Mesendoderm (in vitro differentiated cells): ENCODE measurements around the gene NSMCE1.

Experiments
- DNase-seq: peaks from one replicate; pipeline ENCODE4 v3.0.0; 2013
- H2AK5ac ChIP-seq: 2 replicates; pipeline ENCODE4 v1.6.1; 2013; ENCODE audit warnings: low read length, inconsistent platforms
- H2BK120ac ChIP-seq: 2 replicates; pipeline ENCODE4 v1.6.1; 2013; ENCODE audit warnings: low read depth, mild to moderate bottlenecking, low read length, moderate library complexity, mixed read lengths
- H2BK15ac ChIP-seq: replicated peaks from 2 replicates; pipeline ENCODE4 v1.6.1; 2013; ENCODE audit warnings: low read depth, mild to moderate bottlenecking, moderate library complexity
- H2BK5ac ChIP-seq: 2 replicates; pipeline ENCODE4 v1.6.1; 2013; ENCODE audit warnings: low read length, inconsistent platforms
- H3K18ac ChIP-seq: 2 replicates; pipeline ENCODE4 v1.6.1; 2013; ENCODE audit warnings: mild to moderate bottlenecking, low read length, mixed read lengths
- H3K23ac ChIP-seq: one replicate; pipeline ENCODE4 v1.6.1; 2013; ENCODE audit warnings: low read length
- H3K27ac ChIP-seq: 2 replicates; pipeline ENCODE4 v1.5.1; 2013; ENCODE audit warnings: low read depth, mild to moderate bottlenecking, inconsistent platforms, low read length, moderate library complexity
- H3K27me3 ChIP-seq: 2 replicates; pipeline ENCODE4 v1.6.1; 2013; ENCODE audit warnings: low read length, control low read depth, mild to moderate bottlenecking, inconsistent platforms; ENCODE audit not compliant: insufficient read depth, poor library complexity
- H3K36me3 ChIP-seq: 2 replicates; pipeline ENCODE4 v1.6.1; 2013; ENCODE audit warnings: low read length, inconsistent platforms; ENCODE audit not compliant: control insufficient read depth, insufficient read depth
- H3K4ac ChIP-seq: one replicate; pipeline ENCODE4 v1.6.1; 2013; ENCODE audit warnings: low read depth, mild to moderate bottlenecking, low read length, moderate library complexity
- H3K4me1 ChIP-seq: 2 replicates; pipeline ENCODE4 v1.6.1; 2013; ENCODE audit warnings: low read depth, low read length, inconsistent platforms; ENCODE audit not compliant: control insufficient read depth
- H3K4me2 ChIP-seq: 2 replicates; pipeline ENCODE4 v1.6.1; 2013; ENCODE audit warnings: low read length
- H3K4me3 ChIP-seq: 2 replicates; pipeline ENCODE4 v1.5.1; 2013; ENCODE audit warnings: mild to moderate bottlenecking, low read length
- H3K56ac ChIP-seq: one replicate; pipeline ENCODE4 v1.6.1; 2013; ENCODE audit warnings: low read length
- H3K79me1 ChIP-seq: 2 replicates; pipeline ENCODE4 v1.6.1; 2013; ENCODE audit warnings: low read length, inconsistent platforms
- H3K79me2 ChIP-seq: 2 replicates; pipeline ENCODE4 v1.6.1; 2013; ENCODE audit warnings: mild to moderate bottlenecking, low read length; ENCODE audit not compliant: control insufficient read depth, insufficient read depth
- H3K9ac ChIP-seq: 2 replicates; pipeline ENCODE4 v1.6.1; 2013; ENCODE audit warnings: low read length, inconsistent platforms
- H4K5ac ChIP-seq: one replicate; pipeline ENCODE4 v1.6.1; 2013; ENCODE audit warnings: low read length
- H4K8ac ChIP-seq: one replicate; pipeline ENCODE4 v1.6.1; 2013; ENCODE audit warnings: low read depth, mild to moderate bottlenecking, control low read depth, low read length, moderate library complexity
- WGBS: extraction: QIAGEN DNeasy Blood & Tissue Kit; methylation state at CpG from one replicate; pipeline ENCODE4 v1.1.7; 2013; ENCODE audit warnings: low lambda C conversion rate, missing lambda C conversion rate; ENCODE audit not compliant: insufficient coverage; ENCODE audit errors: extremely low coverage; 5-methylcytosine and 5-hydroxymethylcytosine counted together

Gene NSMCE1

DNA sequence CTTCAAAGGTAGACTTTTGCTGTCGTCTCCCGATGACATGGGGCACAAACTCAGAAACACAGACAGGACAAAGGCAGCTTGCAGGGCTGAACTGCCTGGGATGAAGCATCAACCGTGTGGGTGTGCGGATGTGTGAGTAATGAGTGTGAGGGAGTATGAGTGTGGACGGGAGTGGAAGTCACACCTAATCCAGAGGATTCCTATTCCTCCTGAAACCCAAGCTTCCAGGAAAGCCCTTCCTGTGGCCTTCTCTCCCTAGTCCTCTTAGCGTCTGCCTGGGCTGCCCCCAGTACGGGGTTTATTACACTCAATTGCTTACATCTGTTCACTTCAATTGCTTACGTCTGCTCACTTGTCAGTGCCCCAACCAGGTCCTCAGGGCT lies 42.9 kb upstream of the NSMCE1 start:
- Histone ChIP-seq H2BK5ac (no peak overlapping the region), H3K4me1 (peaks cover 2% of the 10 kb centered on the region), H3K79me1 (peaks cover 6% of the 10 kb centered on the region), H3K56ac (no peak overlapping the region), H3K79me2 (peaks cover 5% of the 10 kb centered on the region), H3K9ac (no peak overlapping the region), H3K27ac (no peak overlapping the region), H3K4me3 (no peak overlapping the region), H3K18ac (no peak overlapping the region), H4K8ac (no peak overlapping the region), H3K4me2 (no peak overlapping the region), H3K27me3 (no peaks in the 10 kb centered on the region), H2BK120ac (no peak overlapping the region), H4K5ac (no peak overlapping the region), H3K36me3 (no peaks in the 10 kb centered on the region), H3K23ac (no peak overlapping the region), H2BK15ac (no peak overlapping the region), H3K4ac (no peak overlapping the region), H2AK5ac (no peak overlapping the region)
- DNase-seq = no peak
- WGBS = no CpG with 5 or more reads among the region's 8 CpGs

DNA sequence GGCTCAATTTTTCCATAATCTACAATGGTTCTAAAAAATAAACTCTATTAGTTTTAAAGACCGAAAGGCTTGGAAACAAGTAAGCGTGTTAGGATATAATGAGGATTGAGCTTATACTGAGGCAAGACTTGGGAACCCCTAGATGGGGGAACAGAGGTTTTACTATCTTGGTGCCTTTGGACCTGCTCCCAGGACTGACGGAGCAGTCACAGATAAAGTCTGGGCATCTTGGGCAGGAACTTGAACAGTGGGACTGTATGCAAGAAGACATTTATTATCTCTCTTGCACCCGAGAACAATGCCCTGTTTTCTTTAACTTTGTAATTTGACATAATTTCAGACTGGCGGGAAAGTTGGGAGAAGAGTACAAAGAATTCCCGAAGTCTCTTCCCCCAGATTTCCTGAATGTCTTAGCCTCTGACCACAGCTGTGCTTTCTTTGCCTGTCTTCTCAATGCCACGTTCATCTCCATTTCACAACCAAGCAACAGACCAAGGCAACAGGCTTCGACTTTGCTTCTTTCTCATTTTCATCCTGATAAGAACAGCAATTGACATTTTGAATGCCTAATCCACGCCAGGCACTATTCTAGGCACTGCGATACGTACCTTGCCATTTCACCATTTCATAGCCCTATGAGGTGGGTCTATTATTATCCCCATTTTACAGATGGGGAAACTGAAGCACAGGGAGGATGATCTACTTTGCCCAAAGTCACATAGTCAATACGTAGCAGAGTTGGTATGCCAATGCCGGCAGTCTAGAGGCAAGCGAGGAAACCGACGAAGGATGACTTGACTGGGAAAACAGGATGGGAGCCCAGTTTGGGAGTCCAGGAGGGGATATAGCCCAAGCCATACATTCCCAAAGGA lies 42.2 kb upstream of the NSMCE1 start:
- no peak overlapping the region for H3K9ac ChIP-seq
- no peak overlapping the region for H3K23ac ChIP-seq
- H2AK5ac ChIP-seq = no peak overlapping the region
- peaks cover 5% of the 10 kb centered on the region for H3K79me2 ChIP-seq
- H4K8ac ChIP-seq = no peak overlapping the region
- no peak overlapping the region for H2BK5ac ChIP-seq
- no peak overlapping the region for H2BK120ac ChIP-seq
- H3K18ac ChIP-seq = no peak overlapping the region
- DNase-seq = no peak
- no peak overlapping the region for H2BK15ac ChIP-seq
- peaks cover 2% of the 10 kb centered on the region for H3K4me1 ChIP-seq
- no peak overlapping the region for H3K4ac ChIP-seq
- no peaks in the 10 kb centered on the region for H3K36me3 ChIP-seq
- H3K27ac ChIP-seq = no peak overlapping the region
- H3K79me1 ChIP-seq = peaks cover 6% of the 10 kb centered on the region
- no peaks in the 10 kb centered on the region for H3K27me3 ChIP-seq
- H3K56ac ChIP-seq = no peak overlapping the region
- H3K4me2 ChIP-seq = no peak overlapping the region
- no CpG with 5 or more reads among the region's 16 CpGs for WGBS
- no peak overlapping the region for H4K5ac ChIP-seq
- no peak overlapping the region for H3K4me3 ChIP-seq

- no peak overlapping the region for H2BK5ac ChIP-seq
- no peak overlapping the region for H3K56ac ChIP-seq
- no peak overlapping the region for H4K8ac ChIP-seq
- no peak overlapping the region for H2BK120ac ChIP-seq
- no peak overlapping the region for H3K9ac ChIP-seq
- H2BK15ac ChIP-seq = no peak overlapping the region
- H2AK5ac ChIP-seq = no peak overlapping the region
- H3K27ac ChIP-seq = no peak overlapping the region
- WGBS = no CpG with 5 or more reads among the region's 1 CpG
- no peak overlapping the region for H3K18ac ChIP-seq
- no peak for DNase-seq
- no peaks in the 10 kb centered on the region for H3K27me3 ChIP-seq
- no peaks in the 10 kb centered on the region for H3K79me1 ChIP-seq
- H3K79me2 ChIP-seq = no peaks in the 10 kb centered on the region
- H3K36me3 ChIP-seq = no peaks in the 10 kb centered on the region
- H3K4me2 ChIP-seq = no peak overlapping the region
- H3K23ac ChIP-seq = no peak overlapping the region
- no peaks in the 10 kb centered on the region for H3K4me1 ChIP-seq
- H3K4ac ChIP-seq = no peak overlapping the region
- no peak overlapping the region for H3K4me3 ChIP-seq
- H4K5ac ChIP-seq = no peak overlapping the region
These were observed 40.2 kb upstream of the NSMCE1 start for GRCh38 chr16:27308792-27309191.

GRCh38 chr16:27305839-27306442 lies 37.4 kb upstream of the NSMCE1 start:
- Histone ChIP-seq H2BK120ac (no peak overlapping the region), H3K4me3 (no peak overlapping the region), H4K8ac (no peak overlapping the region), H3K36me3 (no peaks in the 10 kb centered on the region), H3K9ac (no peak overlapping the region), H3K4ac (no peak overlapping the region), H4K5ac (no peak overlapping the region), H2BK15ac (no peak overlapping the region), H3K23ac (no peak overlapping the region), H3K79me2 (no peaks in the 10 kb centered on the region), H3K18ac (no peak overlapping the region), H3K27ac (no peak overlapping the region), H3K27me3 (no peaks in the 10 kb centered on the region), H3K79me1 (no peaks in the 10 kb centered on the region), H2AK5ac (no peak overlapping the region), H3K4me2 (no peak overlapping the region), H3K4me1 (no peaks in the 10 kb centered on the region), H2BK5ac (no peak overlapping the region), H3K56ac (no peak overlapping the region)
- no peak for DNase-seq
- WGBS = no CpG with 5 or more reads among the region's 9 CpGs

- Histone ChIP-seq H3K27ac (no peak overlapping the region), H2AK5ac (no peak overlapping the region), H3K27me3 (no peaks in the 10 kb centered on the region), H3K4me3 (no peak overlapping the region), H3K9ac (no peak overlapping the region), H2BK5ac (no peak overlapping the region), H3K4ac (no peak overlapping the region), H3K4me2 (no peak overlapping the region), H3K56ac (no peak overlapping the region), H3K79me2 (no peaks in the 10 kb centered on the region), H3K23ac (no peak overlapping the region), H2BK15ac (no peak overlapping the region), H3K36me3 (no peaks in the 10 kb centered on the region), H4K8ac (no peak overlapping the region), H2BK120ac (no peak overlapping the region), H4K5ac (no peak overlapping the region), H3K4me1 (no peaks in the 10 kb centered on the region), H3K18ac (no peak overlapping the region), H3K79me1 (no peaks in the 10 kb centered on the region)
- no CpG with 5 or more reads among the region's 5 CpGs for WGBS
- DNase-seq = no peak
These were observed 36.5 kb upstream of the NSMCE1 start for GRCh38 chr16:27304881-27305745.
